CD4-positive, alpha-beta T cell treated with Interleukin-6 for 4 hours (primary cell): ENCODE measurements around the gene COL4A6.

ENCODE experiments used
- DNase-seq: peaks from one replicate; pipeline ENCODE4 v3.0.0-alpha.2; 2020; ENCODE audit warnings: mixed read lengths

COL4A6 gene

GRCh38 chrX:108264376-108264775 is 173.8 kb downstream of the COL4A6 start:
- DNase-seq: no peak

GRCh38 chrX:108261549-108262203 is 176.5 kb downstream of the COL4A6 start:
- DNase-seq: no peak

- DNase-seq: no peak
Measured at GRCh38 chrX:108257556-108257955, 180.7 kb downstream of the COL4A6 start.

- DNase-seq: no peak
Measured at GRCh38 chrX:108254636-108255035, 183.6 kb downstream of the COL4A6 start.

- no peak for DNase-seq
Measured at GRCh38 chrX:108250654-108251579, 187.3 kb downstream of the COL4A6 start.

- DNase-seq: no peak
Measured at GRCh38 chrX:108246304-108246954, 191.8 kb downstream of the COL4A6 start.

GRCh38 chrX:108245462-108245861 is 192.8 kb downstream of the COL4A6 start:
- DNase-seq: no peak

- DNase-seq: no peak
Measured at GRCh38 chrX:108235986-108236385, 202.2 kb downstream of the COL4A6 start.

- no peak for DNase-seq
Measured at GRCh38 chrX:108230574-108230973, 207.6 kb downstream of the COL4A6 start.

- DNase-seq: peak; percentile 5
Measured at GRCh38 chrX:108224727-108225621, 213.2 kb downstream of the COL4A6 start.

GRCh38 chrX:108224218-108224617 is 214.0 kb downstream of the COL4A6 start:
- DNase-seq: no peak

- DNase-seq: no peak
Measured at GRCh38 chrX:108223585-108223984, 214.6 kb downstream of the COL4A6 start.

GRCh38 chrX:108221301-108221864 is 216.8 kb downstream of the COL4A6 start:
- DNase-seq: no peak

- no peak for DNase-seq
Measured at GRCh38 chrX:108219949-108220601, 218.1 kb downstream of the COL4A6 start.

GRCh38 chrX:108217876-108218275 is 220.3 kb downstream of the COL4A6 start:
- no peak for DNase-seq

GRCh38 chrX:108216919-108217571 is 221.2 kb downstream of the COL4A6 start:
- no peak for DNase-seq

- no peak for DNase-seq
Measured at GRCh38 chrX:108216405-108216804, 221.8 kb downstream of the COL4A6 start.

GRCh38 chrX:108211301-108211700 is 226.9 kb downstream of the COL4A6 start:
- no peak for DNase-seq

GRCh38 chrX:108209006-108209554 is 229.1 kb downstream of the COL4A6 start:
- DNase-seq: no peak

- no peak for DNase-seq
Measured at GRCh38 chrX:108203540-108203939, 234.7 kb downstream of the COL4A6 start.

- no peak for DNase-seq
Measured at GRCh38 chrX:108199691-108200090, 238.5 kb downstream of the COL4A6 start.
